CD4-positive, CD25-positive, alpha-beta regulatory T cell (primary cell): ENCODE measurements around the gene RBM43. TPM values are rescaled to one million over a fixed set of nuclear protein-coding genes. Genes with fewer than 3 reads are reported as not detected.
A peak's percentile ranks its signal among the peaks of the same experiment; 100 is the strongest.

Experiments used
- ATAC-seq, 2 donors: fragments of 150-1000 bp; cut with Tn5 transposase; one replicate each; pipeline ENCODE4 v1.10.0; 2021; ENCODE audit warnings: low read depth in 2 of 2, moderate number of reproducible peaks in 2 of 2, moderate library complexity in 1 of 2
- DNase-seq, 3 donors: peaks; one replicate each; pipeline versions ENCODE4 v3.0.0 to v3.0.0-alpha.2; 2012 to 2022; ENCODE audit warnings: mixed read lengths in 1 of 3
- H3K27ac ChIP-seq: one replicate; pipeline ENCODE4 v1.7.0; 2013; ENCODE audit warnings: mild to moderate bottlenecking, low read length; ENCODE audit not compliant: insufficient read depth, poor library complexity, severe bottlenecking
- H3K27me3 ChIP-seq: one replicate; pipeline ENCODE4 v1.7.0; 2013; ENCODE audit warnings: low read length; ENCODE audit not compliant: control insufficient read depth, insufficient read depth
- H3K36me3 ChIP-seq: one replicate; pipeline ENCODE4 v1.7.0; 2013; ENCODE audit warnings: mild to moderate bottlenecking, low read length, moderate library complexity; ENCODE audit not compliant: control insufficient read depth, insufficient read depth
- H3K4me1 ChIP-seq: 2 replicates; pipeline ENCODE4 v1.7.0; 2013; ENCODE audit warnings: mild to moderate bottlenecking, low read length; ENCODE audit not compliant: insufficient read depth, control insufficient read depth, poor library complexity, severe bottlenecking
- H3K4me3 ChIP-seq: one replicate; pipeline ENCODE4 v1.7.0; 2013; ENCODE audit warnings: low read depth, mild to moderate bottlenecking, low read length, moderate library complexity
- H3K9me3 ChIP-seq, 2 experiments: 1 replicate in 1 of 2; 2 replicates in 1 of 2; pipeline ENCODE4 v1.7.0; 2013; ENCODE audit warnings: low read length in 2 of 2, mild to moderate bottlenecking in 1 of 2, moderate library complexity in 1 of 2; ENCODE audit not compliant: control insufficient read depth in 2 of 2
- H3K27ac Mint-ChIP-seq, 3 donors: one replicate each; pipeline ENCODE4 v1.8.0; 2020 to 2022; ENCODE audit warnings: mild to moderate bottlenecking in 3 of 3, mixed read lengths in 3 of 3, moderate library complexity in 2 of 3
- H3K27me3 Mint-ChIP-seq: one replicate; pipeline ENCODE4 v1.8.0; 2022; ENCODE audit warnings: mild to moderate bottlenecking, mixed read lengths
- H3K36me3 Mint-ChIP-seq: one replicate; pipeline ENCODE4 v1.8.0; 2020; ENCODE audit warnings: mixed read lengths
- H3K4me1 Mint-ChIP-seq, 4 donors: one replicate each; pipeline ENCODE4 v1.8.0; 2020 to 2022; ENCODE audit warnings: mixed read lengths in 4 of 4, mild to moderate bottlenecking in 1 of 4
- H3K4me3 Mint-ChIP-seq, 4 donors: one replicate each; pipeline ENCODE4 v1.8.0; 2020 to 2022; ENCODE audit warnings: mild to moderate bottlenecking in 4 of 4, mixed read lengths in 4 of 4, moderate library complexity in 3 of 4
- H3K9me3 Mint-ChIP-seq, 7 donors: one replicate each; pipeline ENCODE4 v1.8.0; 2020 to 2022; ENCODE audit warnings: mixed read lengths in 7 of 7, mild to moderate bottlenecking in 3 of 7, moderate library complexity in 2 of 7
- polyA plus RNA-seq, 4 donors: library from polyadenylated mRNA; unstranded; fragments of 300-500 nt; fragmentation: Illumina TruSeq; gene quantifications; one replicate each; pipeline ENCODE4 v1.2.3, GENCODE V29; 2021
- total RNA-seq: library from RNA; stranded (reverse); gene quantifications from one replicate; pipeline ENCODE4 v1.2.3, GENCODE V29; 2022

The RBM43 gene
- total and polyA plus RNA-seq, 5 donors from 2014 or later = 4.2 to 12.3 (median 5.9) TPM

DNA sequence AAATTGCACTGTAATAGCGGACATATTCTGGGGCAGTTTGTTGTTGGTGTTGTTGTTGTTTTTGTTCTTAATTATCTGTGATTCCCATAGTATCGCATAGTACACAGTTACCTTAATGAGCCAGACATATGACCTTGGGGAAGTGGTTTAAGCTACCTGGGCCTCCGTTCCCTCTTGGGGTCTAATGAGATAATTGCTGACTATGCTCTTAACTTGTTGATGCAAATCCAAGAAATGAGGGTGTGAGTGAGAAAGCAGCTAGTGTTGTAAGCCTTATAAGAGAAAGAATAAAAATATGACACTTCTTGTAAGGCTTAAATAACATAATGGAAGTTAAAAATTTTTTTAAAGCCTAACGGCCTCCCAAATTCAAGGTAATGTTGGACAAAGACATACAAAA lies 20.7 kb upstream of the RBM43 start:
- H3K4me3 ChIP-seq = no peak overlapping the region
- H3K9me3 Mint-ChIP-seq = no peaks in the 10 kb centered on the region
- H3K9me3 ChIP-seq = no peaks in the 10 kb centered on the region
- H3K4me1 Mint-ChIP-seq = peaks cover 20 to 36% (median 34%) of the 10 kb centered on the region in 4 donors
- H3K27ac Mint-ChIP-seq = no peak overlapping the region
- no peak for DNase-seq
- ATAC-seq = no peak
- no peaks in the 10 kb centered on the region for H3K27me3 ChIP-seq
- H3K36me3 ChIP-seq = peaks cover 53% of the 10 kb centered on the region
- peaks cover 14% of the 10 kb centered on the region for H3K4me1 ChIP-seq
- H3K27me3 Mint-ChIP-seq = no peaks in the 10 kb centered on the region
- H3K36me3 Mint-ChIP-seq = peaks cover 33% of the 10 kb centered on the region
- no peak overlapping the region for H3K4me3 Mint-ChIP-seq
- H3K27ac ChIP-seq = no peak overlapping the region

DNA sequence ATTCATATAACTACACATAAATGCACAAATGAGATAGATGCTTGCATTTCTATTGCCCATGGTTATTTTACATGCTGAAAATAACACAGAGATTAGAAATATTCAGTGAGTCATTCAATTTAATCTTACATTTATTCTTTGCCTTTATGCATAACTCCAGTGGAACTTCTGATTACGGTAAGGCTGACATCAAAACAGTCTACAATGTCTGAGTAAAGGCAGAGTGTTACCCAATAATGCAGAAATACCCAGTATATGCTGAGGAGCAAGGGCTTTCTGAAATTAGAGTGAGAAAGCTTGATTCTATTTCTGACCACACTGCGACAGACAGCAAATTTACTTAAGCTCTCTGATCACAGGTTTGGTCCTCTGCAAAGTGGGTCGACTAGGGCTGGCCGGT lies 18.6 kb upstream of the RBM43 start:
- no peak overlapping the region for H3K4me3 Mint-ChIP-seq
- peaks cover 69% of the 10 kb centered on the region for H3K36me3 ChIP-seq
- H3K27me3 ChIP-seq = no peaks in the 10 kb centered on the region
- ATAC-seq = no peak
- peaks cover 13 to 24% (median 17%) of the 10 kb centered on the region in 4 donors for H3K4me1 Mint-ChIP-seq
- no peaks in the 10 kb centered on the region for H3K9me3 Mint-ChIP-seq
- no peak for DNase-seq
- no peak overlapping the region for H3K27ac Mint-ChIP-seq
- H3K27me3 Mint-ChIP-seq = no peaks in the 10 kb centered on the region
- H3K4me3 ChIP-seq = no peak overlapping the region
- no peaks in the 10 kb centered on the region for H3K4me1 ChIP-seq
- H3K9me3 ChIP-seq = no peaks in the 10 kb centered on the region
- H3K36me3 Mint-ChIP-seq = peaks cover 51% of the 10 kb centered on the region
- H3K27ac ChIP-seq = no peak overlapping the region

GRCh38 chr2:151278487-151278886 lies 16.8 kb upstream of the RBM43 start:
- H3K9me3 ChIP-seq = no peaks in the 10 kb centered on the region
- no peaks in the 10 kb centered on the region for H3K27me3 Mint-ChIP-seq
- H3K4me3 ChIP-seq = no peak overlapping the region
- no peaks in the 10 kb centered on the region for H3K9me3 Mint-ChIP-seq
- H3K4me3 Mint-ChIP-seq = no peak overlapping the region
- H3K27me3 ChIP-seq = no peaks in the 10 kb centered on the region
- H3K27ac Mint-ChIP-seq = peak overlapping the region in 1 of 3 donors; percentile 66
- H3K4me1 ChIP-seq = no peaks in the 10 kb centered on the region
- DNase-seq (no peak), ATAC-seq (no peak)
- H3K36me3 Mint-ChIP-seq = peaks cover 56% of the 10 kb centered on the region
- H3K27ac ChIP-seq = no peak overlapping the region
- H3K4me1 Mint-ChIP-seq = peaks cover 3 to 11% (median 7%) of the 10 kb centered on the region in 4 donors
- peaks cover 74% of the 10 kb centered on the region for H3K36me3 ChIP-seq

GRCh38 chr2:151277067-151277466 lies 15.4 kb upstream of the RBM43 start:
- peaks cover 80% of the 10 kb centered on the region for H3K36me3 ChIP-seq
- H3K27ac ChIP-seq = no peak overlapping the region
- no peak for DNase-seq
- Mint-ChIP-seq H3K4me3 (no peak overlapping the region), H3K36me3 (peaks cover 62% of the 10 kb centered on the region), H3K9me3 (no peaks in the 10 kb centered on the region), H3K27me3 (no peaks in the 10 kb centered on the region), H3K4me1 (peaks cover 2 to 17% (median 4%) of the 10 kb centered on the region in 4 donors), H3K27ac (peak overlapping the region in 1 of 3 donors; percentile 29)
- H3K4me3 ChIP-seq = no peak overlapping the region
- H3K9me3 ChIP-seq = no peaks in the 10 kb centered on the region
- ATAC-seq = no peak
- H3K4me1 ChIP-seq = no peaks in the 10 kb centered on the region
- no peaks in the 10 kb centered on the region for H3K27me3 ChIP-seq

DNA sequence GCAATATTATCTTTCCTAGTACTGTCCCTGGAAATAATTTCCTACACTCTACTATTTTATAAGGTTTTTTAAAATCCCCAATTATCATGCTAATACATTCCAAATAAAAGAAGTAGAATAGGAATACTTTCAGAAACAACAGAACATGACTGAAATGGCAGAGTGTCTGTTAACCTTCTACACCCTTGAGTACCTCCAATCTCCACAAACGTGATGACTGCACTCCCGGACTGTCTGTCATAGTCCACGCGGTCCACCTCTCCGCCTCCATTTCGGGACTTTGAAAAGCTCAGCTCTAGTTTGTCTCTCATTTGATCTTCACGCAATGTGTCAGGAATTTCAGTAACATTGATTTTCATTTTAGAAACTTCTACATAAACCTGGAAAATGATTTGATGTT lies 13.6 kb upstream of the RBM43 start:
- Mint-ChIP-seq H3K4me3 (no peak overlapping the region), H3K27me3 (no peaks in the 10 kb centered on the region), H3K27ac (no peak overlapping the region), H3K9me3 (peaks cover 0 to 2% (median 0%) of the 10 kb centered on the region in 7 donors), H3K4me1 (peaks cover 0 to 19% (median 3%) of the 10 kb centered on the region in 4 donors), H3K36me3 (peaks cover 56% of the 10 kb centered on the region)
- Histone ChIP-seq H3K9me3 (no peaks in the 10 kb centered on the region), H3K27ac (no peak overlapping the region), H3K36me3 (peaks cover 78% of the 10 kb centered on the region), H3K4me3 (no peak overlapping the region), H3K4me1 (no peaks in the 10 kb centered on the region), H3K27me3 (no peaks in the 10 kb centered on the region)
- ATAC-seq (no peak), DNase-seq (no peak)

GRCh38 chr2:151271824-151272223 lies 10.2 kb upstream of the RBM43 start:
- H3K4me1 ChIP-seq = no peaks in the 10 kb centered on the region
- ATAC-seq (no peak), DNase-seq (no peak)
- H3K27me3 Mint-ChIP-seq = no peaks in the 10 kb centered on the region
- H3K9me3 Mint-ChIP-seq = peaks cover 0 to 4% (median 0%) of the 10 kb centered on the region in 7 donors
- no peaks in the 10 kb centered on the region for H3K9me3 ChIP-seq
- H3K4me3 Mint-ChIP-seq = no peak overlapping the region
- H3K27ac Mint-ChIP-seq = no peak overlapping the region
- H3K36me3 Mint-ChIP-seq = peaks cover 45% of the 10 kb centered on the region
- no peak overlapping the region for H3K27ac ChIP-seq
- H3K27me3 ChIP-seq = no peaks in the 10 kb centered on the region
- H3K4me1 Mint-ChIP-seq = peaks cover 2 to 17% (median 7%) of the 10 kb centered on the region in 4 donors
- H3K4me3 ChIP-seq = no peak overlapping the region
- H3K36me3 ChIP-seq = peaks cover 53% of the 10 kb centered on the region

- H3K4me3 Mint-ChIP-seq = no peak overlapping the region
- no peak overlapping the region for H3K4me3 ChIP-seq
- DNase-seq (no peak), ATAC-seq (no peak)
- peaks cover 38% of the 10 kb centered on the region for H3K36me3 ChIP-seq
- H3K27me3 ChIP-seq = no peaks in the 10 kb centered on the region
- H3K27me3 Mint-ChIP-seq = no peaks in the 10 kb centered on the region
- peaks cover 30% of the 10 kb centered on the region for H3K36me3 Mint-ChIP-seq
- H3K27ac ChIP-seq = no peak overlapping the region
- peaks cover 2 to 13% (median 8%) of the 10 kb centered on the region in 4 donors for H3K4me1 Mint-ChIP-seq
- H3K9me3 Mint-ChIP-seq = peaks cover 0 to 4% (median 0%) of the 10 kb centered on the region in 7 donors
- peak overlapping the region; percentile 34 to 51 (median 36) for H3K27ac Mint-ChIP-seq
- H3K4me1 ChIP-seq = no peaks in the 10 kb centered on the region
- no peaks in the 10 kb centered on the region for H3K9me3 ChIP-seq
Measured at GRCh38 chr2:151269798-151270568, 8.3 kb upstream of the RBM43 start.

GRCh38 chr2:151268085-151268484 lies 6.4 kb upstream of the RBM43 start:
- H3K4me1 ChIP-seq = no peaks in the 10 kb centered on the region
- peaks cover 23% of the 10 kb centered on the region for H3K36me3 Mint-ChIP-seq
- no peak for DNase-seq
- no peaks in the 10 kb centered on the region for H3K9me3 ChIP-seq
- H3K27me3 Mint-ChIP-seq = peaks cover 6% of the 10 kb centered on the region
- H3K9me3 Mint-ChIP-seq = peaks cover 0 to 4% (median 0%) of the 10 kb centered on the region in 7 donors
- H3K27me3 ChIP-seq = no peaks in the 10 kb centered on the region
- no peak for ATAC-seq
- no peak overlapping the region for H3K4me3 ChIP-seq
- H3K4me3 Mint-ChIP-seq = peak overlapping the region in 1 of 4 donors; percentile 10
- H3K27ac Mint-ChIP-seq = peak overlapping the region in 1 of 3 donors; percentile 63
- peaks cover 32% of the 10 kb centered on the region for H3K36me3 ChIP-seq
- no peak overlapping the region for H3K27ac ChIP-seq
- peaks cover 0 to 19% (median 11%) of the 10 kb centered on the region in 4 donors for H3K4me1 Mint-ChIP-seq
